HG03439 (cell line): ENCODE data around the gene CPT1B.
"Not testable (repeated sequence)": the region's sequence is repeated elsewhere in the genome, so short reads cannot be mapped to it uniquely, and the experiment has no call there.

Experiments used
- ATAC-seq: cut with Tn5 transposase; IDR thresholded peaks from one replicate; pipeline ENCODE4 v1.9.1; 2021; ENCODE audit warnings: mild to moderate bottlenecking, moderate library complexity; ENCODE audit not compliant: unreplicated experiment

Gene CPT1B

DNA sequence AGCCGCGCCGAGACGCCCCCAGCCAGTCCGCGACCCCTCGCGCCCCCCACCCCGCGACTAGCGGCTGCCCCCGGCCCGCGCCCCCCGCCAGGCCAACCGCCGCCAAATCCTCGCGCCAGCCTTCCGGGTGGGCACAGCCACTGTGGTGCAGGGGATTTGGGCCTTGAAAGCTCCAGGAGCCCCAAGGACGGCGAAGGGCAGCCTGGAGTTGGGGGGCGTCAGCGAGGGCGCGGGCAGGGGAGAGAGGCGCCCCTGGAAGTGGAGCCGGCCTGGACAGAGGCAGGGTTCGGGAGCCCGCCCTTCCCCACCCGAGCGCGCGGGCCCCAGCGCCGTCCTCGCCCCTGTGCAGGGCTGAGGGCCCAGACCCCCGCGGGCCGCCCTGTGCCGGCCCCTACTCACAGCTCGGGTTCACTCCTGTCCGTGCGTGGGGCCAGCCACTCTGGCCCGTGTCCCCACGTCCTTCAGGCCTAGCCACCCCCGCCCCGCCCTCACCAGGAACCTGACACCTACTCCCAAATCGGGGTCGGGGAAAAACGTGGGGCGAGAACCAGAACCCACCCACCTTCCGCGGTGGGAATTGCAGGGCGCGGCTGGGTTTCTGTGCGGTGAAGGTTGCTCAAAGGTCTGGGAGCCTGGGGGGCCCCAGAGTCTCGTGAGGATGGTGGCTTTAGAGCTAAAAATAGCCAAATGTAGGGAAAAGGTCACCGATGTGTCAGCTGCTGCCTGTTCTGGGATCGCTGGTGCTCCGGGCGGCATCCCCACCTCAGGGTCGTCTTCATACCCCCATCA lies at the start of gene CPT1B:
Gene CPT1B (minus strand): TSS at position 441 of the 789 bp plus-strand sequence. CDS start 512 bp downstream, outside the sequence.
- ATAC-seq: no peak

DNA sequence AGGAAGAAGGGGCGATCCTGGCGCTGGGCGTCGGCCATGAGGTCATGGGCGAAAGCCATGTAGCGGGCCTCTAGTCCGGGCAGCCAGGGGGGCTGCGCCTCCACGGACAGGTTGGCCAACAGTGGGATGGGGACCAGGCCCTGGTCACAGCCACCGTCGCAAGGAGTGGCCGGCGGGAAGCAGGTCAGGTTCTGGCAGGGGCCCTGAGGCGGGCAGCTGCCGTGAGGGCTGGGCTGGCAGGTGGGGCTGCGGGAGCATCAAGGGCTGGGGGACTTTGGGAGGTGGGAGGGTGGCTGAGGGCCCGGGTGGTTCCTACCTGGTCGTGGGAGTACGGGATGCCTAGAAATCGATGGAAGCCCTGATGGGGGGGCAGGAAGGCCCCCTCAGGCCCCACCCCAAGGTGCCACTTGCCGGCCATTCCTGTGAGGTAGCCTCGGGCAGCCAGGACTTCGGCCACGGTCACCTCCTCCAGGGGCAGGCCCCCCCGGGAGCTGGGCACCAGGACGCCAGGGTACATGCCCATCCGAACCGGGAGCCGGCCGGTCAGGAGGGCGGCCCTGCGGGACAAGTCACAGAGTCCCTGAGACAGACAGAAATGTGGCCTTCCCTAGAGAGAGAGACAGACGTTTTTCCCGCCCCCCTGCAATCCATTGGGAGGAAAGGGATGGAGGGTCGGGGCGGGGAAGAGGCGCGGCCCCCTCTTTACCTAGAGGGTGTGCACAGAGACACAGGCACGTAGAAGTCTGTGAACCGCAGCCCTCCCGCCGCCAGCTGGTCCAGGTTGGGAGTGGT lies 48.8 kb upstream of the CPT1B start:
- ATAC-seq: no peak

DNA sequence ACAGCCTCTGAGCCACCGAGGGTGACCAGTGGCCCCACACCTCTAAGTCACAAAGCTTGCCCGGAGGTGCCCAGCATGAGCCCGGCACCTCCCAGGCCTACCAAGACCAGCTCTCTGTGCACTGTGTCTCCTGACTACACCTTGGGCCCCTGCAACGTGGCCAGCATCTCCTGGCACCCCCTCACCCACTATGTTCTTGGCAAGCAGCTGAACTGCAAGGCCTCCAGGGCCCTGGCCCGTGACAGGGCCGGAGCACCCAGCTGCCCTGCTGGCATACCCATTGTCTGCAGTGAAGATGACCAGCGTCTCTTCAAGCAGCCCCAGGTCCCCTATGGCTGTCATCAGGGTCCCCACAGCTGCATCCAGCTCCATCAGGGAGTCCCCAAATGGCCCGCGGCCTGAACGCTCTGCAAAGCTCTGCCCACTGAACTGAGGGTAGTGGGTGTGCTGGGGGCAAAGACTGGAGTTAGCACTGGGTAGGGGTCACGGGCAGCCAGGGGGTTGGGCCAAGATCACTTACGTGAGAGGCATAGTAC lies 48.2 kb upstream of the CPT1B start:
- ATAC-seq: no peak

DNA sequence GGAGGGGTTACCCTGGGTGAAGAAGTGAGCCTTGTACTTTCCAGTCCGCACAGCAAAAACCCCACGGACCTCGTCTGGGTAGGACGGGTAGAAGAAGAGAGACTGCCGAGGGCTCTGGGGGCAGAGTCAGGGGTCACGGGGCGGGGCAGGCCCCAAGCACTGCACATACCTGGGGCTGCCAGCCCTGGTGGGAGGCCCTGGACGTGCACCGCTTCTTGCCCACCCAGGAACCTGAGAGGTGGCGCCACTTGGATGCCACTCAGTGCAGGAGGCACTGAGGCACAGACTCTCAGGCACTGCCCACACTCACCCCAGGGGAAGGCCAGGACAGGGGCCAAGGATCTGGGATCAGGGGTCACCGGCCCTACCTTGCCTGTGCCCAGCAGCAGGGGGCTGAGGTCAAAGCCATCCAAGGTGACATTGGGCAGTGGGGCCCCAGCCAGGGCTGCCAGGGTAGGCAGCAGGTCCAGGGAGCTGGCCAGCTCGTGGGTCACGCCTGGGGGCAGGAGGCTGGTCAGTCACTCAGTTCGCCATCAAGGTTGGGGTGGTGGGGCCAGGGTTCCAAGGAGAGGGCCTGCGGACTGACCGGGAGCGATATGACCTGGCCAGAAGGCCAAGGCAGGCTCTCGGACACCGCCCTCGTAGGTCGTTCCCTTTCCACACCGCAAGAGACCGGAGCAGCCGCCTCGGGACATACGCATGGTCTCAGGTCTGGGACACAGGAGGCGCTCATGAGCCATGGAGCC lies 47.5 kb upstream of the CPT1B start:
- ATAC-seq: no peak

DNA sequence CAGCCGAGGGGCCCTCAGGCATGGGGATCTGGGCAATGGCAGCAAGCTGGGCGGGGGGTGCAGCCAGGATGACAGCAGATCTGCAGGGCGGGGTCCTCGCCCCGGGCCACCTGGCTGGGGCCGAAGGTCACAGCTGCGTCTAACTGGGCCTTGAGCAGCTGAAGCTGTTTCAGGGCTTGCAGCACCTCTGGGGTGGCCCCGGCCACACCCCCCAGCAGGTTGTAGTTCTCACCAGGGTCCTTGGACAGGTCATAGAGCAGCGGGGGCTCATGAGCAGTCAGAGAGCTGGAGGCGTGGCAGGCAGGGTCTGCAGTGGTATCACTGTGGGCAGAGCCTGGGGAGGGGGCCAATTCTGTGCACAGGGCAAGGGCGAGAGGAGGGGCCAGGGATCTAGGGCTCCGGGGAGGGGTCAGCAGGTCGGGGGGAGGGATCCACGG lies 46.9 kb upstream of the CPT1B start:
- ATAC-seq: no peak

DNA sequence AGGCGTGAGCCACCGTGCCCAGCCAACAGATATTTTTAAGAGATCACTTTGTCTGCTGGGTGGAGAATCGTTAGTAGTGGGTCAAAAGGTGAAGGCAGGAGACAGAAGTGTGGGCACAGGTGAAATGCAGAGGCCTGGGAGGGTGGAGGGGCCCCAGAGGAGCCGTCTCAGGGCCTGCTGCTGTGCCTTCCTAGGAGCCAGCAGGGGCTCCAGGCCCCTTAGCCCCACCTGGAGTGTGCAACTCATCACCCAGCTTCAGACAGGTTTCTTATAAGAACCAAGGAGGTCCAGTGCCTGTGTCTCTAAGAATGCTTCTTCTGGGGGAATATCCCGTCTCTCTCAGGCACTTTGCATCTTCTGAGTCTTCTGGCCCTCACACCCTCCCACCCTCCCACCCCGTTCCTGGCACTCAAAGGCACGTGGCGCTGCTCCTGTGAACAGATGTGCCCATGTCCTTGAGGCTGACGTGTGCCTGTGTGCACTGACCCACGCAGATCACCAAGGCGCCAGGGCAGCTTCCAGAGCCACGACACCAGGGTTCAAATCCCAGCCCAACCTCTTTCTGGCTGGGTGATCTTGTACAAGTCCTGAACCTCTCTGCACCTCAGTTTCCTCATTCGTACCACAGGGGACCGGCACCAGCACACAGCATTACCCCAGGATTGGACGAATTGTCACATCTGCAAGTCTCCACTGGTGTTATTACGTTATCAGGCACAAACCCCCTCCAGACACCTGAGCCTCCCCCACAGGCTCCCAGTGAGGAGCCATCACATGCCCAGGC lies 46.3 kb upstream of the CPT1B start:
- ATAC-seq: no peak

DNA sequence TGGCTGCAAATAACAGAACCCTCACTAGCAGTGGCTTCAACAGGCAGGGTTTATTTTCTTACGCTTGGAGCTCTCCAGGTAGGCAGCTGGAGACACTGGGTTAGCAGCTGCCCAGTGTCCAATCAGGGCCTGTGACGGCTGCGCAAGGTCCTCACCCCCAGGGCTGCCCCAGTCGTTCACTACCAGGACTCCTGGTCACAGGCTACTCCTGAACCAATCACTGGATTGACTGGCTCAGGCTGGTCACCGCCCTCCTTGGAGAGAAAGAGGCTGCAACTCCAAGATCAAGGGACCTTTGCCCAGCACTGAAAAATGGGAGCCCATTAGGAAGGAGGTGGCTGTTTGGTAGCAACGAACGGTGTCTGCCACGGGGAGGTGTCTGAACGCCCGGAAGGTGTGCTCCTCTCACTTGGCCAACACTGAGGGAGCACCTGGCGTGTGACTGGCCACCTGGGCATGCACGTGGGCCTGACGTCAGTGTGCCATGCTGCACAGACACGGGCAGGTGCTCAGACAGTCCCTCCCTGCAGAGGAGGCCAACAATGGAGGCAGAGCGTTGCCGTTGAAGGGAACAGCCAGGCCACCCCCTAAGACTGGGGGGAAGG lies 44.6 kb upstream of the CPT1B start:
- no peak for ATAC-seq

DNA sequence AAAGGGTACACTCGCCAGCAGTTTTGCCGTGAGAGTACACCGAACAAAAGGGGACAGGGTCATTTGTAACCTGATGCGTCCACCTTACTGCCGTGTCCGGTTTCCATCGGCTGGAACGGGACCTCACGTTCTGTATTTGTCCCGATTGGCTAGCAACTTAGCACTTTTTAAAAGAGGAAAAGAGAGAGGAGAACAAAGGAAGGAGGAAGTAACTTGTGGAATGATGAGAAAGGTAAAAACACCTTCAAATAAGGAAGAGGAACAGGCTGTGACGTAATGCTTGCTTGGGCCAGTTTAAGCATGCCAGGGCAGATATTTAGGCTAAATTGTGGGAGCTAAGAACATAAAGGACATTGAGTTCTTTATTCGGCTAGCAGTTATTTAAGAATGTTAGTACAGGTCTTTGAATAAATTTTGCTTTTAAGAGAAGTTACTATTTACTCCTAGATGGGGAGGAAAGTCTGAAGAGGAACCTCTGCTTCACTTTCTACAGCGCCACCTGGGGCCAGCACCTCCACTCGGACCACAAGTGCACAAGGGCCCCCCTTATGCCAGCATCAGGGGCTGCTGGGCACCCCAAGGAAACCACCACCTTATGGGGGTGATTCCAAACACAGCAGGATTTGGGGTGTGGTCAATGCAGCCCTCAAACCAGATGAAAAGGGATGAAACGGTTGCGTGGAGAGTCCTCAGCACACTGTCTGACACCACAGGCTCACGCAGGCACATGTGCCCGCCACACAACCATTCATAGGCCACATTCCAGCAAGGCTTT lies 43.9 kb upstream of the CPT1B start:
- no peak for ATAC-seq

DNA sequence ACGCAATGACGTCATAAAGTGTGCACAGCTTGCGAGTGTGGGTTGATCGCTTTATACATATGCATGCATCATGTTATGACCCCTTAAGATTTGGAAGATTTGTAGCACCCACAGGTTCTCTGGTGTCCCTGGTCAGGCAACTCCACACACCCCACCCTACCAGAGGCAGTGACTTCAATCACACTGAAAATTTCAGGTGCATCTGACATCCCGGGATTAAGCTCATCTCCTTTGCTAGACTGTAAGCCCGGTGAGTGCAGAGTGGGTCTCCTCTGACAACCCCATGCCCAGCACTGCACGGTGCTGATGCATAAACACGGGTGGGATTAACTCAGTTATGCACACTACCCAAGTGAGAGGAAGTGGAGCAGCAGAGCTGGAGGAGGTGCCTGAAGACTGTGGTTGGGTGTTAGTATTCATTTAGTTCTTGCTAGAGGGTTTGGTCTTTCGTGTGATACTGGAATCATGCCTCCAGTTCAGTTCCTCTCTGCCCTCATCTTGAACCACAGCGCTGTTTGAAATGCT lies 43.2 kb upstream of the CPT1B start:
- peak; percentile 31 for ATAC-seq

DNA sequence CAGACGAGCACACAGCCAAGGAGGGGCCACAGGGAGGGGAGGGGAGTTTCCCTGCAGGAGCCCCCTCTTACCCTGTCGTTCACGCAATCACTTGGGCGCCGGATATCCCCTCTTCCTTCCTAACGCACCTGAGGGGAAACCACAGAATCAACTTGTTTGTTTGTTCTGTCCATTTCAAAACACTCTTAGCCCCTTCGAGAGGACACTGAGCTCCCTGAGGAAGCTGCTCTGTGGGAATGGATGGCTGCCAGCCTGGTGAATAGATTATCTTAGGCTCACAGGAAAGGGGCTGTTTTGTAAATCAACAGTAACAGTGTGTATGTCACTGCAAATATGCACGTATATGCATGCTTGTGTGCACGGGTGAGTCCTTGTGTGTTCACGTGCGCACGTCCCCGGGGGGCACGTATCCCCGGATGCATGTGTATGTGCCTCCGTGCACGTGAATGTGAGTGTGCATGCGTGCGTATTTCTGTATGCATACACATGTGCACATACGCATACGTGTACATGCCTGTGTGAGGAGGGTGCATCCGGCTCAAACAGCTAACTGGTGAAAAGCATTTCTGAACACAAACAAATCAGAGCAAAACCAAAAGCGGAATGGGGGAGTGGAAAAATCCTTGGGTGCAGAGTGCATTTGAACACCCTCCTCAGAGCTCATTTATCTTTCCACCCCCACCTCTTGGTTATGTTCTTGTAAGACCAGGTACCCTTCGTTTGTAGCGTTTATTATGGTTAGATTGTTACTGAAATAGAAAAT lies 42.5 kb upstream of the CPT1B start:
- ATAC-seq: peak; percentile 25

DNA sequence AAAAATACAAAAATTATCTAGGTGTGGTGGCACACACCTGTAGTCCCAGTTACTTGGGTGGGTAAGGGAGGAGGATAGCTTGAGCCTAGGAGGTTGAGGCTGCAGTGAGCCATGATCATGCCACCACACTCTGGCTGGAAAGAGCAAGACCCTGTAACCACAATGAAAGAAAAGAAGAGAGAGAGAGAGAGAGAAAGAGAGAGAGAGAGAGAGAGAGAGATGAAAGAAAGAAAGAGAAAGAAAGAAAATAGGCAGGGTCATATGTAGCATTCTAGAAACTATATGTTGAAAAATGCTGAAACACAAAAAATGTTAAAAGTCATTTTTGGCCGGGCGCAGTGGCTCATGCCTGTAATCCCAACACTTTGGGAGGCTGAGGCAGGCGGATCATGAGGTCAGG lies 36.1 kb upstream of the CPT1B start:
- ATAC-seq: not testable (repeated sequence)

DNA sequence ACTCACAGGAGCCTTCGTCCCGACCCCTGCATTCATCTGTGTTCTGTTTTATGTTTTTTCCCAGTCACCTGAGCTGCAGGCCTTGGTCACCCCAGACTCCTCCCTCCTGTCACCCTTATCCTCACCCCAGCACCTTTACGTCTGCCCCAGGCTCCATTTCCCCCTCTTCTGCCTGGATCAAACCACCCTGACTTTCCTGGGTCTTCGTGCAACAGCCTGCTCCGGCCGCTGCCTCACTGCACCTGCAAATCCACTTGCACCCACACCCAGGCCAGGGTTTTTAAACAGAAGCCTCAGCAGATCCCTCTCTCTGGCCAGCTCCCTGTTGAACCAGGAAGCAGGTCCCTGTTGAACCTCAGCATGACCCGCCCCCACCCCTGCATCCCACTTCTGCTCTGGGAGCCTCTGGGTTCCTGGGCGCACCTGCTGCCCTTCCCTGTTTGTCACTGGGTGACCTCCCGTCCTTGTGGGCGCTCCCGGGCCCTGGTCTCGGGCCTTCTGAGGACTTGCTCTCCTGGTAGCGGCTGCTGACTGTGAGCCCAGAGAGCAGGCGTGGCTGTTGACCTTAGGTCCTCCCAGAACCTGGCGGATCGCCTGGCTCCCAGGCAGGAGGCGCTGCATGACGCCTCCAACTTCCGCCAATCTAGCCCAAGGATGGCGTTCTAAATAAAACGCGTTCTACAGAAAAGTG lies 35.2 kb upstream of the CPT1B start:
- no peak for ATAC-seq

DNA sequence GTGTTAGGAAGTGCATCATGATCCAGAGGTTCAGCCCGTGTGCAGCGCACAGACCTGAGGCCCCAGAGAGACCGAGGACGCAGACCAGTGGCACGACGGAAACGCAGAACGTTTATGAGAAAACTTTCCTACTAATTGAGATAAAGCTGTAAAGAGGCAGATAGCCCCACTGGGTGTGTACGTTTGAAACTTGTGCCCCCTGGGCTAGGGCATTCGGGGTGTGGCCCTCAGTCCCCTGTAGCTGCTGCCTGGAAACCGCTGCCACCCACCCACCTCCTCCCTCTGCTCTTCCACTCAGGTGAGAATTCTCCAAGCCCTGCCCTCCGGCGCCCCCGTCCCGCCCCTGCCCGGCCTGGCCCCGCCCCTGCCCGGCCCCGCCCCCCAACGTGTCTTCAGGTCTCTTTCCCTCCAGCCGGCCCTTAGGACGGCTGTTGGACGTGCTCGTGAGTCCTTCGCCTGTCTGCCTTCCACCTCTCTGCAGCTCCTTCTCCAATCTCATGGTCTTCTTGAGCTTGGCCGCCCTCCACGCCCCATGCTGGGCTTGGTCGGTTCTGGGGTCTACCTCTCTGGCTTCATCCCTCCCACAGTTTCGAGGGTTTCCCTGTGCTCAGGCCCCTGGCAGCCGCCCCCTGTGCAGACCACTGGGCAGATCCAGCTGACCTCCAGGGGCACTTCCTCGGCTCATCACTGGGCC lies 34.4 kb upstream of the CPT1B start:
- ATAC-seq: no peak

DNA sequence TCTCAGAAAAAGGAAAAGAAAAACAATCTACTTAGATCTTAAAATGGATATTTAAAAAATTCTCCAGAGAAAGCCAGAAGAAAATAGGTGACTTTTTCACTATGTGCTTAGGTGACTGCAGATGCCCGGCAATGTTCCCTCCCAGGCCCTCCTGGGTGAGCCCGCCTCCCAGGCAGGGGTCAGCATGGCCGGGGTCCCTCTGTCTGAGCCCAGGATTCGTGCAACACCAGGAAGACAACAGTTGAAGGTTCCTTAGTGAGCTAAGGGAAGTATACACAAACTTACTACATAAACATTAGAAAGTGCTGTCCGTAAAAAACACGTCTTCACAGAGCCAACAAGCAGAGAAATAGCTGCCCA lies 33.9 kb upstream of the CPT1B start:
- no peak for ATAC-seq

DNA sequence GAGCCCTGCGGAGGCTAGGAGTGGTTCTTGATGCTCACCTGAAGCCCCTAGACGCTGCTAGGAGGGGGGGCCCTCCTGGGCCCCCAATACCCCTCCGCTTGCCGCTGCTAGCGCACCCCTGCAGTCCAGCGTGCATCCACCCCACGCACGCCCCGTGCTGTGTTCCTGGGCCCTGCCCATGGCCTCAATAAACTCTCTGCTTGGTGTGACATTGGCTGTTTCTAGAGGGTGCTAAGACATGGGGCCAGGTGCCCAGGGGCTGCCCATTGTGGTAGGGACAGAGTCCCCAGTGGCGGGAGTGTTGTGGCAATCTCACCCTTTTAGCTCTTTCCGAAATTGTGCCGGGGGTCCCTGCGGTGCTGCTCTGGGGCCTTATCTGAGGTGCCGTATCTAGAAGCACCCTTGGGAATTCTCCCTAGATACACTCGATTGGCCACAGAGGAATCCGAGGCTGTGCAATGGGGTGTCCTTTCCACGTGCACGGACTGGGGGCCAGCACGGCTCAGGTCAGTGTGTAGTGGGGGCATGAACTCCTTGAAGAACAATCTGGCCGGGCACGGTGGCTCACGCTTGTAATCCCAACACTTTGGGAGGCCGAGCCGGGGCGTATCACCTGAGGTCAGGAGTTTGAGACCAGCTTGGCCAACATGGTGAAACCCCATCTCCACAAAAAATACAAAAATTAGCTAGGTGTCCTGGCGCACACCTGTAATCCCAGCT lies 33.3 kb upstream of the CPT1B start:
- no peak for ATAC-seq

DNA sequence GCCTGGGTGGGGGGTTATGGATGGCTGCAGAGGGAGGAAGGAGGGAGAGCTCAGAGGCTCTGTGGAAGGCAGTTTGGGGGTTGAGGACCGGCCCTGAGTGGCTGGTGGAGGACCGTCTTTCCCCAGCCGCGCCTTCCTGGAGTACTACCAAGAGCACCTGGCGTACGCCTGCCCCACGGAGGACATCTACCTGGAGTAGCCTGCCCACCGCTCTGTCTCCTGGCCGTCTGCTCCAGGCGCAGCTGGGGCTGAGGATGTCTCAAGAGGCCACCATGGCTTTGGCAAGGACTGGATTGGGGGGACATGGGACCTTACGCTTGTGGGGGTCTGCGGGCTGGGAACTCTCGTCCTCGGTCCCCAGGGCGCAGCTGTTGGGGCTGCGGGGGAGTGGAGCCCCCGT lies 32.4 kb upstream of the CPT1B start:
- no peak for ATAC-seq

DNA sequence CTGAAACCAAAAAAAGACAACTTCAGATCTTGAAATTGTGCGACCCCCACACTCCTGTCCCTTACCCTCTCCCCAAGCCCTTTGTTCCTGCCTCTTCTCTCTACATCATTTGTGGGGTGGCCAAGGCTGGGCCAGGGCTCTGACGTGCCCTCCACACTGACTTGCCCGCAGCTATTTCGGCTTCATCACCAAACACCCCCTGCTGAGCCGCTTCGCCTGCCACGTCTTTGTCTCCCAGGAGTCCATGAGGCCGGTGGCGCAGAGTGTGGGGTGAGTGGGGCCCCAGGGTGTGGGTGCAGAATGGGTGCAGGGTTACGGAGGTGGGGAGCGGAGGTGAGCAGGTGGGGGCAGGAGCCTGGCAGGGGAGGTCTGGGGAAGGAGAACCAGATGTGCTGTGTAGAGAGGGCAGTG lies 31.8 kb upstream of the CPT1B start:
- ATAC-seq: no peak
